Fibroblast of the aortic adventitia (primary cell): Measurements from ENCODE around the gene ATXN1. TPM values are rescaled to one million over a fixed set of nuclear protein-coding genes. Genes with fewer than 3 reads are reported as not detected.

Experiments used
- DNase-seq: peaks from one replicate; pipeline ENCODE4 v3.0.0-alpha.2; 2010; ENCODE audit warnings: low read depth
- H3K4me3 ChIP-seq: 2 replicates; pipeline ENCODE4 v1.5.1; 2011; ENCODE audit warnings: low read depth, mild to moderate bottlenecking, control low read depth, low read length, moderate library complexity
- CTCF ChIP-seq: IDR thresholded peaks from 2 replicates; pipeline ENCODE4 v1.5.1; 2011; ENCODE audit warnings: mild to moderate bottlenecking, low read length, control low read depth, inconsistent platforms; ENCODE audit not compliant: insufficient read depth
- total RNA-seq: library from RNA; depleted of rRNA; stranded (reverse); fragments of >200 nt; gene quantifications from 2 replicates; pipeline ENCODE4 v1.2.3, GENCODE V29; 2012; ENCODE audit warnings: low replicate concordance

The ATXN1 gene
- total RNA-seq, 1 donor: 39.3 TPM

GRCh38 chr6:16331384-16332174 is 429.7 kb downstream of the ATXN1 start:
- DNase-seq: peak; percentile 84
- TF ChIP-seq CTCF: peak; percentile 92
- no peak overlapping the region for H3K4me3 ChIP-seq

GRCh38 chr6:16329233-16329632 is 432.0 kb downstream of the ATXN1 start:
- no peak for DNase-seq
- H3K4me3 ChIP-seq: no peak overlapping the region
- no peak for TF ChIP-seq CTCF

- no peak for DNase-seq
- H3K4me3 ChIP-seq: no peak overlapping the region
- TF ChIP-seq CTCF: no peak
These were observed 433.4 kb downstream of the ATXN1 start for GRCh38 chr6:16327777-16328325.

- no peak for TF ChIP-seq CTCF
- no peak overlapping the region for H3K4me3 ChIP-seq
- no peak for DNase-seq
These were observed 434.1 kb downstream of the ATXN1 start for GRCh38 chr6:16326971-16327776.

- DNase-seq: no peak
- no peak overlapping the region for H3K4me3 ChIP-seq
- no peak for TF ChIP-seq CTCF
These were observed 434.7 kb downstream of the ATXN1 start for GRCh38 chr6:16326531-16326930.

- no peak for DNase-seq
- H3K4me3 ChIP-seq: no peak overlapping the region
- no peak for TF ChIP-seq CTCF
These were observed 436.5 kb downstream of the ATXN1 start for GRCh38 chr6:16324606-16325225.
